NCI-H2227 (cell line): ENCODE measurements around the gene CA9.

Experiments
- DNase-seq: peaks from one replicate; lab custom pipeline; 2025; ENCODE audit not compliant: unreplicated experiment; lab: John Stamatoyannopoulos, UW

Gene CA9

DNA sequence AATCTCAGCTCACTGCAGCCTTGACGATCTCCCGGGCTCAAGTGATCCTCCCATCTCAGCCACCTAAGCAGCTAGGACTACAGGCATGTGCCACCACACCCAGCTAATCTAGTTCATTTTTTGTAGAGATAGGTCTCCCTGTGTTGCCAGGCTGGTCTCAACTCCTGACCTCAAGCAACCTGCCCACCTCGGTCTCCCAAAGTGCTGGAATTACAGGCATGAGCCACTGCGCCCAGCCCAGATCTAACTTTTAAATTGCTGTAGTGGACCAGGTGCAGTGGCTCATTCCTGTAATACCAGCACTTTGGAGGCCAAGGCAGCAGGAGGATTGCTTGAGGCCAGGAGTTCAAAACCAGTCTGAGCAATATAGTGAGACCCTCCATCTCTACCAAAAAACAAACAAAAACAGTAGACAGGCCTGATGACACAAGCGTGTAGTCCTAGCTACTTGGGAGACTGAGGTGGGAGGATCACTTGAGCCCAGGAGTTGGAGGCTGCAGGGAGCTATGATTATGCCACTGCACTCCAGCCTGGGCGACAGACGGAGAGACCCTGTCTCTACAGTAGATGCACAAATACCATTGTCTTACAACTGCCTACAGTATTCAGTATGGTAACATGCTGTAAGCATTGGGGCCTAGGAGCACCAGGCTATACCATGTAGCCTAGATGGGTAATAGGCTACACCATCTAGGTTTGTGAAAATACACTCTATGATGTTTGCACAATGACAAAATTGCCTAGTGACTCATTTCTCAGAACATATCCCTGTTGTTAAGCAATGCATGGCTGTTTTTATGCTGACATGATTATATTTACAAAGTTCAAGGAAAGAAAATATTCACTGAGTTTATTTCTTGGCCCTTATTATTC lies 21.5 kb upstream of the CA9 start:
- DNase-seq, result no peak

DNA sequence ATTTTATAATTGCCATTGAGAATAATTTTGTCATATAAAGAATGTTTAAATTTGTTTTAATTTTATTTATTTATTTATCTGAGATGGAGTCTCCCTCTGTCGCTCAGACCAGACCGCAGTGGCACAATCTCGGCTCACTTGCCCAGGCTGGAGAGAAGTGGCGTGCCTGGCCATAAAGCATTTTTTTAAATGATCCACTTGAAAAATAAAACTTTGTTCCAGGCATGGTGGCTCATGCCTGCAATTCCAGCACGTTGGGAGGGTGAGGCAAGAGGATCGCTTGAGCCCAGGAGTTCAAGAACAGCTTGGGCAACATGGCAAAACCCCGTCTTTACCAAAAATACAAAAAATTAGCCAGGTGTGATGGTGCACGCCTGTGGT lies 20.9 kb upstream of the CA9 start:
- no peak for DNase-seq

DNA sequence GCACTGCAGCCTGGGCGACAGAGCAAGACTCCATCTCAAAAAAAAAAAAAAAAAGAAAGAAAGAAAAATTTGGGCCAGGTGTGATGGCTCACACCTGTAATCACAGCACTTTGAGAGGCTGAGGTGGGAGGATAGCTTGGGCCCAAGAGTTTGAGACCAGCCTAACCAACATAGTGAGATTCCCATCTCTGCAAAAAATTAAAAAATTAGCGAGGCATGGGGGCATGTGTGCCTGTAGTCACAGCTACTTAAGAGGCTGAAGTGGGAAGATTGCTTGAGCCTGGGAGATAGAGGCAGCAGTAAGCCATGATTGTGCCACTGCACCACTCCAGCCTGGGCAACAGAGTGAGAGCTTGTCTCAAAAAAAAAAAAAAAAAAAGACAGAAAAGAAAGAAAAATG lies 20.1 kb upstream of the CA9 start:
- no peak for DNase-seq

DNA sequence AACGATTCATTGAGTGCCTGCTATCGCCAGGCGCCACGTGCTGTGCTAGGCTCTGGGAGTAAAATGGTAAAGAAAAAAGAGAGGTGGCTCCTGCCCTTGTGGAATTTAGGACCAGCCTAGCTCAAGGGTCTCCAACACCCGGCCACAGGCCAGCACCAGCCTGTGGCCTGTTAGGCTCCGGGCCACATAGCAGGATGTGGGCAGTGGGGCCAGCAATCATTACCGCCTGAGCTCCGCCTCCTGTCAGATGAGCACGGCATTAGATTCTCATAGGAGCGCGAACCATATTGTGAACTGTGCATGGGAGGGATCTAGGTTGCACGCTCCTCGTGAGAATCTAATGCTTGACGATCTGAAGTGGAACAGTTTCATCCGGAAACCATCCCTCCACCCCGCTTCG lies 17.4 kb upstream of the CA9 start:
- DNase-seq, result peak; percentile 53

DNA sequence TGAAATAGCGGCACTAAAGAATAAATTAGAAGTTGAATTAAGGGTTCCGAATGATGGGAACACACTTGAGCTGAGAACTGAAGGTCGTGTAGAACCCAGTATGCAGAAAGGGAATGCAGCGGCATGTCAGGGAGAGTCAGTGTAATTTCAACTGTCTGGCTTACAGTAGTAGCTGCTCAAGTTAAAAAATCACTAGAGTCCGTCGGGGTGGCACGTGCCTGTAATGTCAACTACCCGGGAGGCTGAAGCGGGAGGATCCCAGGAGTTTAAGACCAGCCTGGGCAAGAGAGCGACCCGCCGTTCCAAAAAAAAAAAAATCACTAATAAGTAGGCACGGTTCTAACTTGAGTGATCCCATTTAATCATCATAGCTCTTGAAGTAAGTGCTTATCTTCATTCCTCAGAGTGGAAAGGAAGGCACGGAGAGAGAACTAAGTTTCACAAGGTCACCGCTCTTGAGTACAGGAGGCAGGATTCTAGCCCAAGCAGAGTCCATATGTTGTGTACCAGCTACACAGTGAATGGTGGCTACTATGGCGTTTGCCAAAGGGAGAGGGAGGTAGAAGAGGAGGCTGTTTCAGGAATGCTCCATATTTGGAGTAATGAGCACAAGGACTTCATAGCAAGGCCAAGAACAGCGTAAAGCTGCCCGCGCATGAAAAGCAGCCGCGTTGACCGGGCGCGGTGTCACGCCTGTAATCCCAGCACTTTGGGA lies 16.7 kb upstream of the CA9 start:
- peak; percentile 69 for DNase-seq

DNA sequence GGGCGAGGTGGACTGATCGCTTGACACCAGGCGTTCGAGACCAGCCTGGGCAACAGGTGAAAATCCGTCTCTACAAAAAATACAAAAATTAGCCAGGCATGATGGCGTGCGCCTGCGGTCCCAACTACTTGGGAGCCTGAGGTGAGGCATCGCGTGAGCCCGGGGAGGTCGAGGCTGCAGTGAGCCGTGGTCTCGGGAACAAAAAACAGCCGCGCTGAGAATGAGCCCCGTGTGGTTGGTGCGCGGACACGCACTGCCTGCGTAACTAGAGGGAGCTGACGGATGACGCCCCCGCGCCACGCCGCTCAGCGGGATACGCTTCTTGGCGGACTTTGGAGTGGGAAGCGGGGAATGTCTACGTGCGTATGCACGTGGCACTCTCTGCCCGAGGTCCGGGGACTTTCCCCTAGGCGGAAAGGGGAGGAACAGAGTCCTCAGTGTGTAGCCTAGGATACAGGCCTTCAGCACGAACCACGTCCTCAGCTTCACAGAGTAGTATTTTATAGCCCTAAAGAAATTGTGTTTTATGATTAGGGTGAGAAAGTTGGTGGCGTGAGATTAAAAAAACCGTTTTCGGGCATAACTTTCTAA lies 16.1 kb upstream of the CA9 start, which contains the start of gene RMRP:
TSS of gene RMRP (minus strand) at position 474 of the 591 bp plus-strand sequence.
- peak; percentile 97 for DNase-seq

DNA sequence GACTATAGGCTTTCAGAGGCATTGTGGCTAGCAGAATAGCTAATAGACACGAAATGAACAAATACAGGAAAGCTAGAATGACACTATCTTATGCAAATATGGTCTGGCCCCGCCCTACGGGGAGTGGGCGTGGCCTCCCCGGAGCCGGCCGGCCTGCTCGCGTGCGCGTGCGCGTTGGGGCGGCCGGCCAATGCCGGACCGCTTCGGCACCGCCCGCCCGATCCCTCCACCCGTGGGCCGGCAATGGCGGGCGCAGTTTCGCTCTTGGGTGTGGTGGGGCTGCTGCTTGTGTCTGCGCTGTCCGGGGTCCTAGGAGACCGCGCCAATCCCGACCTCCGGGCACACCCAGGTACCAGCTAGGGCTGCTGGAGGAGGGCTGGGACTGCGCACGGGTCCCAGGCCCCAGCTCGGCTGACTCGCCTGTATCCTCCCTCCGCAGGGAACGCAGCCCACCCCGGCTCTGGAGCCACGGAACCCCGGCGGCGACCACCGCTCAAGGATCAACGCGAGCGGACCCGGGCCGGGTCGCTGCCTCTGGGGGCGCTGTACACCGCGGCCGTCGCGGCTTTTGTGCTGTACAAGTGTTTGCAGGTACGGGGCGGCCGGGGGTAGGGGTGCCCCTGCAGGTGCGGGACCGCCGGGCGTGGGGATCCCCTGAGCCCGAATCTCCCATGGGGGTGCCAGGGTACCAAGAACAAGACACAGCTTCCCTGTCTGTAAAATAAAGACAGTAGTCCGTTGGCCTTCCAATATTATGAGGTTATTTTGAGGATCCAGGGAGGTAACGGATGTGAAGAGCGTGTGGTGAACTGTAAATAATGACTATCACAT lies 15.4 kb upstream of the CA9 start, which contains the start of gene CCDC107:
TSS of gene CCDC107 (plus strand) at position 156 of the 831 bp plus-strand sequence. CDS start at position 244, 88 bp downstream.
- DNase-seq, result peak; percentile 85

DNA sequence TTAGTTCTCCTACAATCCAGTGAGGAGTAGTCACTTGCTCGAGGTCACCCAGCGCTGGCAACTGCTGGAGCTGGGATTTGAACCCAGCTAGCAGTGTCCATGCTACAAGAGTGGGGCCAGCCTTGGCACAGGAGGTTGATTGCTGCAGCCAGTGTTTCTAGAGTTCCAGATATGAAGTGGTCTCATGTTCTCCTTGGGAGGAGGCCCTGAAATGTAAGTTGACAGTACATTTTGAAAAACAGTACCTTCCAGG lies 14.8 kb upstream of the CA9 start:
- DNase-seq, result peak; percentile 40

DNA sequence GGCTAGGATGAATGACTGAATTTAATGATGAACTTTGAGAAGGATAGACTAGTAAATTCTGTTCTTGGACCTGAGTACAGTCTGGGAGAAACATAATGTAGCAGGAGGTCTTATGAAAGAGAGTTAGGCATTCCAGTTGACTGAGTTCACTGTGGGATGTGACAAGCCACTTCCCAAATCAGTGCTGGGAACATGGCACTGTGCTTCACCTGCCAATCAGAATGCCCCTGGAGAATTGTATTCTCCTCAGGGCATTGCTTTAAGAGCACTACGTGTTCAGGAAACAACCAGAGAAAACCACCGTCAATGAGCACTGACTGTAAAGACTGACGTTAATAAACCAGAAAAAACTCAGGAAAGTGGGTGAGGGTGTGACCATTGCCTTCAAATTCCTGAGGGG lies 14.4 kb upstream of the CA9 start:
- no peak for DNase-seq

DNA sequence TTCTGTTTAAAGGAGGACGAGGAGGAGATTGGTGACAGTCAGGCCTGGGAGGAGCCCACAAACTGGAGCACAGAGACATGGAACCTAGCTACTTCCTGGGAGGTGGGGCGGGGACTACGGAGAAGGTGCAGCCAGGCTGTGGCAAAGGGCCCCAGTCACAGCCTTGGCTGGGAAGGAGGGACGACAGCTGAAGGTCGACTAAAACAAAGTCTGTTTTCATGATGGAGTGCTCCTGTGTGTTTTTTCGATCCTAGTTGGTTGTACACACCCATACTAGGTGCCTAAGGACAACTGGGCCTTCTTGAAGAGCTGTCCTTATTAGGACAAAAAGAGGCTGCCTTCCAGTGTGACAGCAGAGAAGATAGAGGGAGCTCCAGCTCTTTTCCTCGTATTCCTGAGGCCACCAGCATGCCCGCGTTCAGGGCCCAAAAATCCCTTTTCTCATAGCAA lies 12.7 kb upstream of the CA9 start:
- no peak for DNase-seq

DNA sequence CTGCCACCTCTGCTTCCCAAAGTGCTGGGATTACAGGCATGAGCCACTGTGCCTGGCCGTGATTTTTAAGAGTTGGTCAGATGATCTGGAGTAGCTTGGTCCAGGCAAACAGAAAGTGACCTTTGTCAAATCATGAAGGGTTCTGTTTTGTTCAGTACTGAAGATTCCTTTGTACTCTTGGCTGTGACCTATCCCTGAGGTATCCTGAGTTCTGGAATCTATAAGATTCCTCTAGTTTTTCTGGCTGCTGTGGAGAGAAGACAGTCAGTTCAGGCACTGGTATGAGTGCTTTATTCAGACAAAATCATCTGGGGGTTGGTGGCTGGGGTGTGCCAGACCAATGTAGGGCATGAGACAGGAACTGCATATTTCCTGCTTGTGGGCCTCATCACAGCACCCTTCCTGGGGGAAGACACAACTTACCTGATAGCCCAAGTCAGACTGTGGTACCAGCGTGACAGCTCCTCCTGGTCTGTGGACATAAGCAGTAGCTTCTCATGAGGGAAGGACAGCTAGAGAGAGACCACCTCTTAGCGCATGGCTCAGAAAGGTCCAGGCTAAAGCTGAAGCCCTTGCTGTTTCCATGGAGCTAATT lies 11.9 kb upstream of the CA9 start:
- no peak for DNase-seq

DNA sequence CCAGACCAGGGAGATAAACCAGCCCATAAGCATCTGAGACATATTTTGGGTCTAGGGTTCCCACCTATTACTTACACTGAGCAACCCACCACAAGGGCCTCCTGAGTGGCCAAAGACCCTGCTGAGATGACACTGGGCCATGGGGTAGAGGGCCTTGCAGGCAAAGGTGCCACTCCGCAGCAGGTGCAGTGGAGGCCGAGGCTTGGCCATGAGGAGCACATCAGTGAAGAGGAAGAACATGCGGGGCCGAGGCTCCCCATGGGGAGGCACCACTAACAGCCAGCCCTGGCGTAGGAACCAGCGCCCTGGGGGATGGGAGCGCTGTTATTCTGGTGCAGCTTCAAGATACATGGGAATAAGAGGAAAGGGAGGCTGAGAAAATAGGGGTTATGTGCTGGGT lies 11.3 kb upstream of the CA9 start:
- no peak for DNase-seq

DNA sequence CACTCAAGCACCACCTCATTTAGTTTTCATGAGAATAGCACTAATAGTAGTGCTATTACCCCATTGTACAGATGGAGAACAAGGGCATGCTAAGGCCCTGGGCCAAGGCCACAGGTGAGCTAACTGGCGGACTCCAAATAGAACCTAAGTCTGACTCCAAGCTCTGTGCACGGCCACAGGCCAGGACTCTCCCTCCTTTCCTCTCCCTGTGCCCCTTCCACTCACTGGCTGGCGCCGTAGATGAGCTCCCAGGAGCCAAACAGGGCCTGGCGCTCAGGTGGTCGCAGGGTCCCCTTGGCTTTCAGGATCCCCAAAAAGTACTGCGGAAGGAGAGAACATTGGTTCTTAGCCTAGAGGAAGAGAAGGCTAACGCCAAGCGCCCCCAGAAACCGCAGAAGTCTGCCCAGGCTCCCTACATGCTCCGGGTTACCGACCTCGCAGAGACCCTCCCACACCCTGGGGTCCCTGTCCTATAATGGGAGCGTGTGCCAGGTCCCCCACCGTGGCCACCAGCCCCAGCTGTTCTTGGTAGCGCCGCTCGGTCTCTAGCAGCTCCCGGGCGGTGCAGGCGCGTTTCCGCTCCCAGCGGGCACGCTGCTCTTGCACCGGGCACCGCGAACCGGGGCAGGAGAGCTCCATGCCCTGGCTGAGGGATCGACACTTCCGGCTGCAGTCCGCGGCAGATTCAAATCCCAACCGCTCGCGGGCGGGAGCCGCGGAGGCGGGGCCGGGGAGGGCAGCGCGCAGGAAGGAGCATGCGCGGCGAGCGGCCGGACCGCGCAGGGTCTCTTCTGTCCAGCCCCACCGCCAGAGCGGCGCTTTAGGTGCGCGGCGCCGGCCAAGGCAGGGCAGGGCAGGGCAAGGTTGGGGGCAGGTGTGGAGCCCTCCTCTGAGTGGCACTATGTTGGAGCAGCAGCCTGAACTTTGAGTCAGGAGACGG lies 8.9 kb upstream of the CA9 start, which contains the start of gene ARHGEF39:
TSS of gene ARHGEF39 (minus strand) at position 665 of the 940 bp plus-strand sequence. CDS start at position 639, 26 bp downstream.
- DNase-seq, result peak; percentile 86

DNA sequence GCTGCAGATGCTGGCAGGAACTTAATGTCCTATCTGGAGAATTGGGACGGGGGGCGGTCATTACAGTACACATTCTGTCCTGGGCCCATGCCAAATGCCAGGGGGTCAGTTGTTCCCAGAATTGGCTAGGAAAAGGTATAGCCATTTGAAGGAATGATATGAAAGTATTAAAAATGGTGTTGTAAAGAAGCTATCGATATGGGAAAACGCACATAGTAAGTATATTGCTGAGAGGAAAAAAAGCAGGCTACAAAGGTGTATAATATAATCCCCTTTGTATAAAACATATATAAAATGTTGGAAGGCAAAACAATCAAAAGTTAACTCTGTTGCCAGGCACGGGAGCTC lies 8.3 kb upstream of the CA9 start:
- no peak for DNase-seq

DNA sequence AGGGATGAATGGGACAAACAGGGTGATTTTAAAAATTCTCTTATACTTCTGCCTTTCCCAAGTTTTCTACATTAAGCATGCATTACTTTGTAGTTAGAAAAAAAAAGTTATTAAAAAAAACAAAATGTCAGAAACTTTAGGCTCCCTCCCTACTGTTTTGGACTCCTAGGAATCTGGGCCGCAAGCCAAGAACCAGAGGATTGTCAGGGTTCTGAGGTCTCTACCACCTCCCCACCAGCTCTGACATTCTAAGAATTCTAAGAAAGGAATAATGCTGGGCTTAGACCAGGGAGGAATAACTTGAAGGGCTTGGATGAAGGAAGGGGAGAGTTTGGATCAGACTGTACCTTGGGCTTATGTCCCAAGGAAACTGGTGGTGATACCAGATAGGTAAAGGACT lies 7.7 kb upstream of the CA9 start:
- no peak for DNase-seq

DNA sequence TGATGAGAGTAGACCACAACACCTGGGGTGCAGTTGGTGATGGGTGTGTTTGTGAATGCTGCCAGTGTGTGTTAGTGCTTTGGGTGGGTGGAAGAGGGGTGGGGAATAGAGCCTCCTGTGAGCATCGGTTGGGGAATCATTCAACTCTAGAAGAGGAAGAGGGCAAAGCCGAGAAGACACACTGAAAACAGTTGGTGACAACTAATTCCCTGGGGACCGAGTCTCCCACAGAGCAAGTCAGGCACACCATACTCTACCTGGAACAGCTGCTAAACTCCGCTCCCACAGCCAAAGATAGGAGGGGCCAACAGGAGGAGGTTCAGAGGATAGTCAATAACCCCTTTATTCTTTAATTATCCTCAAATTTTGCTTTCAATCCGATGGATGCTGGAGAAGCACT lies 7.2 kb upstream of the CA9 start:
- no peak for DNase-seq

DNA sequence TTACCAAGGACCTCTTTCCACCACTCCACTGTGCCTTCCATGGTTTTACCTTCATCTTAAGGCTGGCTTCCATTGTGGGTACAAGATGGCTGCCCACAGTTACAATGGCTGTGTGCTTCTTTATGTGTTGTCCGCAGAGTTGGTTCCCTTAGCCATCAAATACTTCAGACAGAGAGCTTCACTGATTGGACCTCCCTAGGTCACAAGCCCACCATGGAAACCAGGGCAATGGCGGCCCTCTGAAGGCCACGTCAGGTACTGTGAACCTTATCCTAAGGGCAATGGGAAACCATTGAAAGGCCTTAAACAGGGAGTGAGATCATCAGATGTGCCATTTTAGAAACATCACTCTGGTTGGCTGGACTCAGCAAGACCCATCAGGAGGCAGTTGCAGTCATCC lies 5.8 kb upstream of the CA9 start:
- no peak for DNase-seq

DNA sequence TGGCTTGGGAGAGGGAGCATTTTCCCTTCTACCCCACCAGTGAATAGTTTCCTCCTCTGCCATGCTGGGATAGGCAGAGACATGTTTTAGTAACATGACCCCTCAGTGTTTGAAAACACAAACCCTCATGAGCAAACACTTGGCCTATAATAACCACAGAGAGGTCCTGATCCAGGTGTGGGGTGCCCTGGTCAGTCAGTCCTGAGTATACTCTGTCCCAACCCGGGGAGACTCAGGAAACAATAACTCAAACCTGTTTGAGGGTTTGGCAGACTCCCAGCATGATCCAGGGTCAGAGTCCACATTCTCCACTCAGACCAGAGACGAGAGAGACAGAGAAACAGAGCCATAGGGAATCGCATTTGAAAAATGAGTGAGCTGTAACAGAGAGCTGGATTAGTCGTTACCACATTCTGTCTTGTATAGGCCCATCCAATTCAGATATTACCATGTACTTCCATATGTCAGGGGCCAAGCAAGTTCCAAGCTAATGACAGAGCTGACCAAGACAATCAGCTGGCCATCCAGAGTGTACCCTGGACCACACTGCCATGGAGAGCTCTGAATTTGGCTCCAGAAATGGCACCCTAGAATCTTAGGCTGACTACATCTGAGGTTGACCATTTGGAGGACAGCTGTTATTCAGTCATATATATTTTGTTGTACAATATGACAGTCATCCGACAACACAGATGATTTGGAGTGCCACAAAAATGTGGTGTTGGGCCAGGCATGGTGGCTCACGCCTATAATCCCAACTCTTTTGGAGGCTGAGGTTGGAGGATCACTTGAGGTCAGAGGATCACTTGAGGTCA lies 4.2 kb upstream of the CA9 start:
- DNase-seq, result no peak

DNA sequence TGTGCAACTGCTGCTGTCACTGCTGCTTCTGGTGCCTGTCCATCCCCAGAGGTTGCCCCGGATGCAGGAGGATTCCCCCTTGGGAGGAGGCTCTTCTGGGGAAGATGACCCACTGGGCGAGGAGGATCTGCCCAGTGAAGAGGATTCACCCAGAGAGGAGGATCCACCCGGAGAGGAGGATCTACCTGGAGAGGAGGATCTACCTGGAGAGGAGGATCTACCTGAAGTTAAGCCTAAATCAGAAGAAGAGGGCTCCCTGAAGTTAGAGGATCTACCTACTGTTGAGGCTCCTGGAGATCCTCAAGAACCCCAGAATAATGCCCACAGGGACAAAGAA lies 265 bp downstream of the CA9 start:
- DNase-seq, result no peak
